Vagina (tissue), 2 donors: Measurements from ENCODE around the gene DPP4. TPM values are rescaled to one million over a fixed set of nuclear protein-coding genes. Genes with fewer than 3 reads are reported as not detected.

Source experiments
- DNase-seq, 2 donors: peaks; one replicate each; pipeline ENCODE4 v3.0.0-alpha.2; 2017; ENCODE audit errors: extremely low spot score in 2 of 2
- H3K27ac ChIP-seq: fragments of 200-600 bp; sonication (generic); one replicate; pipeline ENCODE4 v1.5.1; 2019
- H3K27me3 ChIP-seq: fragments of 200-600 bp; sonication (generic); one replicate; pipeline ENCODE4 v1.5.1; 2019
- H3K36me3 ChIP-seq, 2 donors: fragments of 200-600 bp; sonication (generic); one replicate each; pipeline ENCODE4 v1.5.1; 2017 to 2019
- H3K4me1 ChIP-seq: fragments of 200-600 bp; sonication (generic); one replicate; pipeline ENCODE4 v1.5.1; 2019
- H3K4me3 ChIP-seq, 2 donors: fragments of 200-600 bp; sonication (generic); 1 replicate in 1 of 2; 2 replicates in 1 of 2; pipeline ENCODE4 v1.5.1; 2016 to 2019
- H3K9me3 ChIP-seq: fragments of 200-600 bp; sonication (generic); one replicate; pipeline ENCODE4 v1.5.1; 2019
- POLR2A ChIP-seq, 2 donors: fragments of 450-650 bp; IDR thresholded peaks; one replicate each; pipeline ENCODE4 v1.6.1; 2017; ENCODE audit warnings: antibody characterized with exemption in 2 of 2, mild to moderate bottlenecking in 2 of 2, moderate library complexity in 2 of 2
- POLR2AphosphoS5 ChIP-seq, 2 donors: sonication (generic); formaldehyde crosslinking; IDR thresholded peaks; one replicate each; pipeline ENCODE4 v1.9.0; 2017; ENCODE audit warnings: antibody characterized with exemption in 2 of 2, mild to moderate bottlenecking in 2 of 2, low read depth in 1 of 2; ENCODE audit not compliant: insufficient read depth in 1 of 2
- intact Hi-C: fragments of 100-400 bp; cut with DNase I; formaldehyde crosslinking; loops from one replicate; pipeline ENCODE4 v1.15.1; 2023
- total RNA-seq: library from RNA; depleted of rRNA; stranded (reverse); fragments of >200 nt; gene quantifications from one replicate; pipeline ENCODE4 v1.2.3, GENCODE V29; 2016
- TF ChIP-seq, protein P1 (sequence below), 3 experiments: fragments of 450-650 bp in 2 of 3; fragments of 200-600 bp in 1 of 3; sonication (generic) in 1 of 3; IDR thresholded peaks; one replicate each; pipeline ENCODE4 v1.5.1; 2017 to 2019; ENCODE audit warnings: antibody characterized with exemption in 3 of 3, mild to moderate bottlenecking in 2 of 3, moderate library complexity in 2 of 3

DPP4 gene
- total RNA-seq, 1 donor from 2014 or later: 15.5 TPM

DNA sequence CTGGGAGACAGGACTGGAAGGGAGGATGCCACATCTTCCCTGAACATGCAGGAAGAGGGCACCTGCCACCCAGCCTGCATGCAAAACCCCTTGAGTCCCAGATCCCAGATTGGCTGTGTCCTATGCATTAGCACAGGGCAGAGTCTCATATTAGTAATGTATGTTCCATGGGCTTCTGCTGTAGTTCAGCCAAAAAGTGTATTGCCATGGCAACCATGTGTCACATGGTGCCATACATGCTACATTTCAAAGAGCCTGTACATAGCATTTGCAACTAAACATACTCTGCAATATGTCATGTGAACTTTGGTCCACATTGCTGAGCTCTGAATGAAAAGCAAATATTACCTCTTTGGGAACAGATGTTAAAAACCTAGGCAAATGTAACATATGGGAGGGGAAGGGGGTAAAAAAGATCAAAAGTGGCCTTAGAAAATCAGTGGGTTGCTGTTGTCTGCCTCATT is 78.4 kb downstream of the DPP4 start:
- DNase-seq: no peak
- no peaks in the 10 kb centered on the region for H3K9me3 ChIP-seq
- TF ChIP-seq, protein P1, sequence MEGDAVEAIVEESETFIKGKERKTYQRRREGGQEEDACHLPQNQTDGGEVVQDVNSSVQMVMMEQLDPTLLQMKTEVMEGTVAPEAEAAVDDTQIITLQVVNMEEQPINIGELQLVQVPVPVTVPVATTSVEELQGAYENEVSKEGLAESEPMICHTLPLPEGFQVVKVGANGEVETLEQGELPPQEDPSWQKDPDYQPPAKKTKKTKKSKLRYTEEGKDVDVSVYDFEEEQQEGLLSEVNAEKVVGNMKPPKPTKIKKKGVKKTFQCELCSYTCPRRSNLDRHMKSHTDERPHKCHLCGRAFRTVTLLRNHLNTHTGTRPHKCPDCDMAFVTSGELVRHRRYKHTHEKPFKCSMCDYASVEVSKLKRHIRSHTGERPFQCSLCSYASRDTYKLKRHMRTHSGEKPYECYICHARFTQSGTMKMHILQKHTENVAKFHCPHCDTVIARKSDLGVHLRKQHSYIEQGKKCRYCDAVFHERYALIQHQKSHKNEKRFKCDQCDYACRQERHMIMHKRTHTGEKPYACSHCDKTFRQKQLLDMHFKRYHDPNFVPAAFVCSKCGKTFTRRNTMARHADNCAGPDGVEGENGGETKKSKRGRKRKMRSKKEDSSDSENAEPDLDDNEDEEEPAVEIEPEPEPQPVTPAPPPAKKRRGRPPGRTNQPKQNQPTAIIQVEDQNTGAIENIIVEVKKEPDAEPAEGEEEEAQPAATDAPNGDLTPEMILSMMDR (IDR thresholded peaks at IDR 0.05): no peak
- H3K4me1 ChIP-seq: peaks cover 3% of the 10 kb centered on the region
- no peak overlapping the region for H3K27ac ChIP-seq
- intact Hi-C loops: no loop called here
- no peaks in the 10 kb centered on the region for H3K27me3 ChIP-seq
- no peaks in the 10 kb centered on the region for H3K36me3 ChIP-seq
- H3K4me3 ChIP-seq: no peak overlapping the region

DNA sequence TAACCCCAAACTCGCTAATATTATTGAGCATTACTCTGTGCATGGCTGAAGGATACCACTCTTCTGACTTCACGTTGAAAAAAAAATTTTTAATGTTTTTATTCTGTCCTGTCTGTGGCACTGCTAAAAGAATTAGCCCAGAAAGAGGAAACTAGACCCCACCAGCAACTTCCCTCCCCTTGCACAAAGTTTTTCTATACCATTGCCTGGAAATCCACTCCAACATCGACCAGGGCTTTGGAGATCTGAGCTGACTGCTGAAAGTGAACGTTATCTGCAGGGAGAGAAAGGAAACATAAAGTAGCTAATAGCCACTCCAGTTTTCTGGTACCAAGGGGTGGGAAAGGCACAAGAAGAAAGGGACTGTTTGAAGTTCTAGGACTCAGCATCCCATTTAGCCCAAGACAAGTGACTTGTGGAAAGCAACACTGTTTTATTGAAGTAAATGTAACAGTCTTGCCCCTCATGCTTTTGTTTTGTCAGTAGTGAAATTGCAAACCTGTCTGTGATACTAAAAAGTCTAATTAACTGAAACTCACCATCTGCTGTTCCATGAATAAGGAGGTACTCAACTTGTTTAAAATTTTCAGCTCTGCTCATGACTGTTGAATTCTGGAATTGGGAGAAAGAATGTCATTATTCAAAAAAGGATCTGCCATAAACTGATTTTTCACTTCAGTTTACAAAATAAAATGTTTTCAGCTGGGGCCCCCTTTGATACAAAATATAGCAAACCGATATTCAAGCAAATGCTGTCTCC is 79.1 kb downstream of the DPP4 start:
- Histone ChIP-seq H3K9me3 (no peaks in the 10 kb centered on the region), H3K4me3 (no peak overlapping the region), H3K4me1 (peaks cover 4% of the 10 kb centered on the region), H3K27me3 (no peaks in the 10 kb centered on the region), H3K36me3 (no peaks in the 10 kb centered on the region), H3K27ac (no peak overlapping the region)
- TF ChIP-seq POLR2A (IDR thresholded peaks at IDR 0.05) (no peak), POLR2AphosphoS5 (IDR thresholded peaks at IDR 0.05; ENCODE audit: insufficient read depth in 1 of 2, low read depth in 1 of 2) (no peak)
- TF ChIP-seq, protein P1 (IDR thresholded peaks at IDR 0.05): no peak
- intact Hi-C loops: no loop called here
- DNase-seq: no peak

DNA sequence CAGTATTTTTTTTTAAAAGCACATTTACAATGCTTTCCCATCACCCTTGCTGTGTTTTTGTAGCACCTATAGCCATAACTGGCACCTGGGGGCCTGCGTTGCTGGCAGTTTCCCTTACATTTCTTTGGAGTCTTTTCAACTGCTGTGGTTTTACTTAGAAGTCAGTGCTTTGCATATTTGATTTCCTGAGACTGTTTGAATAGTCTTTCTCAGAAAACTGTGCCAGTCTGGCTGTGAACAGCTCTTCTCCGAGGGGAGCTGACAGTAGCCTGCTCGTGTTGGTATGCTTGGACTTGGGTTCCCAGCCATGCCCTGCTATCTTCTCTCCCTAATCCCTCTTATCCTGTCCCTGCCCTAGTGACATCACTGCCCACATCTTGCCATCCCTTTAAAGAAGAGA is 81.5 kb downstream of the DPP4 start:
- peaks cover 4% of the 10 kb centered on the region for H3K4me1 ChIP-seq
- H3K27me3 ChIP-seq: no peaks in the 10 kb centered on the region
- intact Hi-C loops: no loop called here
- H3K36me3 ChIP-seq: no peaks in the 10 kb centered on the region
- TF ChIP-seq POLR2AphosphoS5 (IDR thresholded peaks at IDR 0.05; ENCODE audit: insufficient read depth in 1 of 2, low read depth in 1 of 2) (no peak), POLR2A (IDR thresholded peaks at IDR 0.05) (no peak)
- TF ChIP-seq, protein P1 (IDR thresholded peaks at IDR 0.05): no peak
- H3K27ac ChIP-seq: no peak overlapping the region
- H3K4me3 ChIP-seq: no peak overlapping the region
- no peak for DNase-seq
- H3K9me3 ChIP-seq: no peaks in the 10 kb centered on the region

DNA sequence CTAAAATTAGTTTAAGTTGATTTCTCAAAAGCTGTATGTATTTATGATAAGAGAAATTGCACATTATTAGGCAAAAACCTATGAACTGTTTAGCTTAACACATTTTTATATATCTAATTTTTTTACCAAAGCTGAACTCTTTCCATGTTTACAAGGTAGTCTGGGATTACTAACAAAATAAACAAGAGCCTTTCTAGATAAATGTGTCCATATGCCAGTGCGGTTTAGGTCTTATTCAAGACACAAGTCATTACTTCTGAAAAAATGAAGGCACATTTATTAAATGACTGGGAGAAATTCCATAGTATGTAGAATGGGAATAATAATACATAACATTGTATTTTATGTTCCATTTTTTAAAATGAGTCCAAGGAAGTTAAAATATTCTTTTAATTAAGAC is 82.0 kb downstream of the DPP4 start:
- TF ChIP-seq POLR2A (IDR thresholded peaks at IDR 0.05): no peak
- TF ChIP-seq, protein P1 (IDR thresholded peaks at IDR 0.05): no peak
- TF ChIP-seq POLR2AphosphoS5 (IDR thresholded peaks at IDR 0.05; ENCODE audit: insufficient read depth in 1 of 2, low read depth in 1 of 2): no peak
- no peak overlapping the region for H3K27ac ChIP-seq
- H3K27me3 ChIP-seq: no peaks in the 10 kb centered on the region
- DNase-seq: no peak
- H3K4me1 ChIP-seq: peaks cover 4% of the 10 kb centered on the region
- no peak overlapping the region for H3K4me3 ChIP-seq
- intact Hi-C loops: no loop called here
- no peaks in the 10 kb centered on the region for H3K36me3 ChIP-seq
- H3K9me3 ChIP-seq: no peaks in the 10 kb centered on the region

DNA sequence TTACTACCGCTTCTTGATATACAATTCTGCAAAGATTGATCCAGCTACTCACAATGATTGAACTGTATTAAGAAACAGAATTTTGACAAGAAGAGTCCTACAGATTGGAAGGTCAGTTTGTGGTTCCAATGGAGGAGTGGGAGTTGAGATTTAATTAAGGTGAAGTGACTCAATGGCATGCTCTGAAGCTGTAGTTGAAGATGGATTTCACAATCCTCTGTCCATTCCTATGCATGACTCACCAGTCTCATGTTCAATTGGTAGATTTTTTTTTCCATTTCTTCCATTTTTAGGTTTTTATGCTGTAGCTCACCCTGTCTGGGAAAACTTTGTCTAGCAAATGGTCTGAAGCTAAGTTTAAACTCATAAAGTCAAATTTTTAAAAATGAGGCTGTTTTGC is 83.3 kb downstream of the DPP4 start:
- Histone ChIP-seq H3K36me3 (no peaks in the 10 kb centered on the region), H3K4me3 (no peak overlapping the region), H3K27ac (no peak overlapping the region), H3K4me1 (peaks cover 4% of the 10 kb centered on the region), H3K9me3 (no peaks in the 10 kb centered on the region), H3K27me3 (no peaks in the 10 kb centered on the region)
- DNase-seq: no peak
- intact Hi-C loops: no loop called here
- TF ChIP-seq, protein P1 (IDR thresholded peaks at IDR 0.05): no peak
- TF ChIP-seq POLR2A (IDR thresholded peaks at IDR 0.05) (no peak), POLR2AphosphoS5 (IDR thresholded peaks at IDR 0.05; ENCODE audit: insufficient read depth in 1 of 2, low read depth in 1 of 2) (peak in 1 of 2 donors; percentile 12)
